PC-9 (cell line): ENCODE data around the gene RPS5.

Source experiments
- EZH2 ChIP-seq: fragments of 200-600 bp; sonication (generic); IDR thresholded peaks from 2 replicates; pipeline ENCODE4 v1.8.0; 2017; ENCODE audit warnings: antibody characterized with exemption, low read depth
- TF ChIP-seq, protein P1 (sequence below): fragments of 200-600 bp; sonication (generic); conservative IDR thresholded peaks from 2 replicates; pipeline ENCODE4 v1.6.1; 2017; ENCODE audit warnings: mixed run types, antibody characterized with exemption, mild to moderate bottlenecking, moderate library complexity

DNA sequence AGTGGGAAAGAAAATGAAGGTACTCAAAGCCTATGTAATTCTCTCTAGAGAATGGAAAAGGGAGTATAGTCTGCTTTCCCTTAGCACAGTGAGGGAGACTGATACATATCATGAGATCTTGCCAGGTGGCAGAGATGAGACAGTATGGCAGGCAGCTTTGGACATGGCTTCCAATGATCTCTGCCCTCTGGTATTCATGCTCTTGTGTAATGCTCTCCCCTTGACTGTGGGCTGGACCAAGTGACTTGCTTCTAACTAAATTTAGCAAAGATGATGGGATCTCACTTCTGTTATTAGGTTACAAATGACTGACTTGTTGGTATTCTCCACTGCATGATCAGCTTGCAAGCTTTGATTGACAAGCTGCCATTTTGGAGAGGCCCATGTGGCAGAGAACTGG lies 42.7 kb downstream of the RPS5 start:
- TF ChIP-seq, protein P1, sequence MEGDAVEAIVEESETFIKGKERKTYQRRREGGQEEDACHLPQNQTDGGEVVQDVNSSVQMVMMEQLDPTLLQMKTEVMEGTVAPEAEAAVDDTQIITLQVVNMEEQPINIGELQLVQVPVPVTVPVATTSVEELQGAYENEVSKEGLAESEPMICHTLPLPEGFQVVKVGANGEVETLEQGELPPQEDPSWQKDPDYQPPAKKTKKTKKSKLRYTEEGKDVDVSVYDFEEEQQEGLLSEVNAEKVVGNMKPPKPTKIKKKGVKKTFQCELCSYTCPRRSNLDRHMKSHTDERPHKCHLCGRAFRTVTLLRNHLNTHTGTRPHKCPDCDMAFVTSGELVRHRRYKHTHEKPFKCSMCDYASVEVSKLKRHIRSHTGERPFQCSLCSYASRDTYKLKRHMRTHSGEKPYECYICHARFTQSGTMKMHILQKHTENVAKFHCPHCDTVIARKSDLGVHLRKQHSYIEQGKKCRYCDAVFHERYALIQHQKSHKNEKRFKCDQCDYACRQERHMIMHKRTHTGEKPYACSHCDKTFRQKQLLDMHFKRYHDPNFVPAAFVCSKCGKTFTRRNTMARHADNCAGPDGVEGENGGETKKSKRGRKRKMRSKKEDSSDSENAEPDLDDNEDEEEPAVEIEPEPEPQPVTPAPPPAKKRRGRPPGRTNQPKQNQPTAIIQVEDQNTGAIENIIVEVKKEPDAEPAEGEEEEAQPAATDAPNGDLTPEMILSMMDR = no peak
- TF ChIP-seq EZH2 = no peak
